Progenitor cell of endocrine pancreas (in vitro differentiated cells): Measurements from ENCODE around the gene DNAJB12. TPM values are rescaled to one million over a fixed set of nuclear protein-coding genes. Genes with fewer than 3 reads are reported as not detected.

Source experiments
- DNase-seq: peaks from one replicate; pipeline ENCODE4 v3.0.0; 2021; ENCODE audit warnings: low spot score; ENCODE audit not compliant: unreplicated experiment
- H3K27ac Mint-ChIP-seq: 2 replicates; pipeline ENCODE4 v1.8.0; 2021; ENCODE audit warnings: mild to moderate bottlenecking, moderate library complexity, mixed read lengths
- H3K27me3 Mint-ChIP-seq: 2 replicates; pipeline ENCODE4 v1.8.0; 2021; ENCODE audit warnings: mixed read lengths
- H3K36me3 Mint-ChIP-seq: 2 replicates; pipeline ENCODE4 v1.8.0; 2022; ENCODE audit warnings: mixed read lengths; ENCODE audit not compliant: insufficient read depth
- H3K4me1 Mint-ChIP-seq: 2 replicates; pipeline ENCODE4 v1.8.0; 2021; ENCODE audit warnings: low read depth, mixed read lengths
- H3K4me3 Mint-ChIP-seq: 2 replicates; pipeline ENCODE4 v1.8.0; 2021; ENCODE audit warnings: low read depth, mild to moderate bottlenecking, moderate library complexity, mixed read lengths
- H3K9me3 Mint-ChIP-seq: 2 replicates; pipeline ENCODE4 v1.8.0; 2021; ENCODE audit warnings: low read depth, mixed read lengths
- CTCF ChIP-seq: fragments of 200-600 bp; sonication (generic); IDR thresholded peaks from one replicate; pipeline ENCODE4 v1.5.0; 2021; ENCODE audit warnings: antibody characterized with exemption, mild to moderate bottlenecking; ENCODE audit not compliant: unreplicated experiment
- total RNA-seq: library from RNA; stranded (reverse); gene quantifications from 2 replicates; pipeline ENCODE4 v1.2.1, GENCODE V29; 2021

Gene DNAJB12
- total RNA-seq, 1 donor from 2014 or later, result 34.7 TPM

GRCh38 chr10:72364239-72364777 lies 9.6 kb upstream of the DNAJB12 start:
- H3K4me1 Mint-ChIP-seq, result peaks cover 1% of the 10 kb centered on the region
- TF ChIP-seq CTCF, result peak; percentile 89
- peaks cover 10% of the 10 kb centered on the region for H3K36me3 Mint-ChIP-seq
- no peaks in the 10 kb centered on the region for H3K27me3 Mint-ChIP-seq
- H3K4me3 Mint-ChIP-seq, result no peak overlapping the region
- peak overlapping the region; percentile 90 for H3K27ac Mint-ChIP-seq
- no peaks in the 10 kb centered on the region for H3K9me3 Mint-ChIP-seq
- peak; percentile 71 for DNase-seq

GRCh38 chr10:72356987-72357386 lies 2.3 kb upstream of the DNAJB12 start:
- no peaks in the 10 kb centered on the region for H3K27me3 Mint-ChIP-seq
- DNase-seq, result no peak
- H3K9me3 Mint-ChIP-seq, result peaks cover 4% of the 10 kb centered on the region
- H3K27ac Mint-ChIP-seq, result no peak overlapping the region
- peaks cover 16% of the 10 kb centered on the region for H3K4me1 Mint-ChIP-seq
- H3K36me3 Mint-ChIP-seq, result peaks cover 2% of the 10 kb centered on the region
- no peak overlapping the region for H3K4me3 Mint-ChIP-seq
- TF ChIP-seq CTCF, result no peak

DNA sequence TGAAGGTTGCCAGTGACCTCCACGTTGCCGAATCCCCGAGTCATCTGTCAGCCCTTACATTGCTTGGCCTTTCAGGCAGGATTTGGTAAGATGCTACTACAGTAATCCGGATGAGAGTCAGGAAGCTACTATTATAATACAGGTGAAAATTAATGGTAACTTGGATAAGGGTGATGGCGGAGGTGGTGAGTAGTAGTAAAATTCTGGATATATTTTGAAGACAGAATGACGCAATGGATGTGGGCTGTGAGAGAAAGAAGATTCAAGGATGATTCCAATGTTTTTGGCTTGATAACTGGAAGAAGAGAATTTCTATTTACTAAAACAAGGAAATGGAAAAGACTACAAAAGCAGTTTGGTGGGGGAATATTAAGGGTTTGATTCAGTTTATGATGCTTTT lies 1.4 kb upstream of the DNAJB12 start:
- Mint-ChIP-seq H3K4me1 (peaks cover 16% of the 10 kb centered on the region), H3K27me3 (no peaks in the 10 kb centered on the region), H3K36me3 (peaks cover 4% of the 10 kb centered on the region), H3K4me3 (no peak overlapping the region), H3K9me3 (peaks cover 4% of the 10 kb centered on the region), H3K27ac (no peak overlapping the region)
- no peak for TF ChIP-seq CTCF
- no peak for DNase-seq

GRCh38 chr10:72355214-72355555 lies 466 bp upstream of the DNAJB12 start:
- DNase-seq, result no peak
- Mint-ChIP-seq H3K36me3 (peaks cover 4% of the 10 kb centered on the region), H3K4me3 (peak overlapping the region; percentile 99), H3K27ac (peak overlapping the region; percentile 100), H3K27me3 (no peaks in the 10 kb centered on the region), H3K4me1 (peaks cover 16% of the 10 kb centered on the region), H3K9me3 (peaks cover 4% of the 10 kb centered on the region)
- no peak for TF ChIP-seq CTCF

GRCh38 chr10:72353965-72354355 lies 759 bp downstream of the DNAJB12 start:
- Mint-ChIP-seq H3K9me3 (peaks cover 4% of the 10 kb centered on the region), H3K36me3 (peaks cover 6% of the 10 kb centered on the region), H3K4me1 (peaks cover 16% of the 10 kb centered on the region), H3K27me3 (no peaks in the 10 kb centered on the region), H3K27ac (peak overlapping the region; percentile 100), H3K4me3 (peak overlapping the region; percentile 99)
- DNase-seq, result no peak
- TF ChIP-seq CTCF, result no peak
